GM12878 (cell line): ENCODE measurements around the gene WDR77. TPM values are rescaled to one million over a fixed set of nuclear protein-coding genes. Genes with fewer than 3 reads are reported as not detected.

ENCODE experiments used
- ATAC-seq: fragments of 200-7000 bp; cut with Tn5 transposase; 3 replicates; pipeline ENCODE4 v1.9.1; 2020; ENCODE audit warnings: mild to moderate bottlenecking, moderate library complexity
- BruUV-seq: library from RNA; stranded (reverse); fragments of 400-500 nt; replicated peaks from 2 replicates; lab custom pipeline; 2021; lab: Mats Ljungman, UMichigan
- CTCF ChIA-PET: fragments of 300-600 bp; sonication (Branson Sonifier 250); formaldehyde crosslinking; extraction: SDS; loops from one replicate; lab custom pipeline; 2021; ENCODE audit warnings: inconsistent platforms; lab: Yijun Ruan, JAX
- POLR2A ChIA-PET: fragments of 350-600 bp; formaldehyde crosslinking; extraction: SDS; loops from one replicate; lab custom pipeline; 2021; ENCODE audit warnings: inconsistent platforms; lab: Charles Lee
- RAD21 ChIA-PET: fragments of 300-600 bp; sonication (Branson Sonifier 250); formaldehyde crosslinking; loops from one replicate; lab custom pipeline; 2023; ENCODE audit warnings: antibody characterized with exemption; ENCODE audit not compliant: unreplicated experiment; lab: Charles Lee
- SMC1A ChIA-PET: fragments of 300-600 bp; sonication (Branson Sonifier 250); formaldehyde crosslinking; loops from one replicate; lab custom pipeline; 2023; ENCODE audit not compliant: unreplicated experiment, uncharacterized antibody; lab: Charles Lee
- DNase-seq: peaks from one replicate; pipeline ENCODE4 v3.0.0-alpha.2; 2011; ENCODE audit warnings: low read depth, low spot score
- FAIRE-seq: peaks from 3 replicates; lab custom pipeline; 2011; peaks lifted over from hg19 to GRCh38; lab: Jason Lieb, UNC
- H2AFZ ChIP-seq: 2 replicates; pipeline ENCODE4 v1.6.0; 2011; ENCODE audit warnings: low read depth, low read length, control low read depth; ENCODE audit not compliant: control insufficient read depth
- H3K27ac ChIP-seq: 2 replicates; pipeline ENCODE4 v1.5.1; 2011; ENCODE audit warnings: control low read depth; ENCODE audit not compliant: control insufficient read depth, insufficient read depth
- H3K27me3 ChIP-seq, 2 experiments: replicated peaks in 1 of 2; 2 replicates each; pipeline versions ENCODE4 v1.6.0 to v1.6.1; 2011; ENCODE audit warnings: low read length in 1 of 2; ENCODE audit not compliant: control insufficient read depth in 2 of 2, insufficient read depth in 2 of 2
- H3K36me3 ChIP-seq, 2 experiments: 2 replicates each; pipeline ENCODE4 v1.5.1; 2011; ENCODE audit warnings: low read length in 1 of 2; ENCODE audit not compliant: control insufficient read depth in 2 of 2, insufficient read depth in 2 of 2
- H3K4me1 ChIP-seq: 2 replicates; pipeline ENCODE4 v1.6.1; 2011; ENCODE audit warnings: mild to moderate bottlenecking, low read length, moderate library complexity, mixed read lengths; ENCODE audit not compliant: control insufficient read depth, insufficient read depth
- H3K4me2 ChIP-seq: 2 replicates; pipeline ENCODE4 v1.6.0; 2011; ENCODE audit warnings: control low read depth; ENCODE audit not compliant: control insufficient read depth, insufficient read depth
- H3K4me3 ChIP-seq: fragments of 200-600 bp; sonication (generic); 2 replicates; pipeline ENCODE4 v1.5.1; 2016
- H3K79me2 ChIP-seq: 2 replicates; pipeline ENCODE4 v1.6.0; 2011; ENCODE audit warnings: low read length; ENCODE audit not compliant: control insufficient read depth, insufficient read depth
- H3K9ac ChIP-seq: 2 replicates; pipeline ENCODE4 v1.8.0; 2011; ENCODE audit warnings: low read length, control low read depth, mixed read lengths; ENCODE audit not compliant: control insufficient read depth, insufficient read depth
- H3K9me3 ChIP-seq: replicated peaks from 3 replicates; pipeline ENCODE4 v1.5.1; 2011; ENCODE audit warnings: mild to moderate bottlenecking, low read length; ENCODE audit not compliant: control insufficient read depth, insufficient read depth
- H4K20me1 ChIP-seq: 2 replicates; pipeline ENCODE4 v1.6.0; 2011; ENCODE audit not compliant: control insufficient read depth, insufficient read depth
- ATF3 ChIP-seq: IDR thresholded peaks from 2 replicates; pipeline ENCODE4 v1.6.1; 2011; ENCODE audit warnings: low read depth, mild to moderate bottlenecking, low read length, moderate library complexity, borderline replicate concordance; ENCODE audit errors: extremely low read depth
- BMI1 ChIP-seq: fragments of 450-650 bp; IDR thresholded peaks from 2 replicates; pipeline ENCODE4 v1.6.1; 2016; ENCODE audit warnings: mild to moderate bottlenecking, moderate library complexity, borderline replicate concordance
- EP300 ChIP-seq, 2 experiments: fragments of 150-350 bp in 1 of 2; IDR thresholded peaks; 2 replicates each; pipeline ENCODE4 v1.6.1; 2011 to 2012; ENCODE audit warnings: low read depth in 2 of 2, low read length in 2 of 2, borderline replicate concordance in 1 of 2, improper control_type of control experiment in 1 of 2, inconsistent platforms in 1 of 2; ENCODE audit not compliant: control insufficient read depth in 1 of 2
- HCFC1 ChIP-seq: fragments of 150-350 bp; IDR thresholded peaks from 2 replicates; pipeline ENCODE4 v1.6.1; 2014; ENCODE audit warnings: low read length
- IKZF1 ChIP-seq: fragments of 450-650 bp; conservative IDR thresholded peaks from 2 replicates; pipeline ENCODE4 v1.6.1; 2017; ENCODE audit warnings: antibody characterized with exemption, mild to moderate bottlenecking
- IKZF2 ChIP-seq, 2 experiments: fragments of 450-650 bp; IDR thresholded peaks; 2 replicates each; pipeline ENCODE4 v1.6.1; 2017; ENCODE audit warnings: mild to moderate bottlenecking in 2 of 2, moderate library complexity in 2 of 2
- KAT2A ChIP-seq: conservative IDR thresholded peaks from 2 replicates; pipeline ENCODE4 v1.6.1; 2011; ENCODE audit warnings: low read depth, low read length; ENCODE audit not compliant: control insufficient read depth
- MEF2B ChIP-seq: fragments of 450-650 bp; IDR thresholded peaks from 2 replicates; pipeline ENCODE4 v1.6.1; 2018; ENCODE audit warnings: mild to moderate bottlenecking, moderate library complexity; ENCODE audit not compliant: partially characterized antibody, poor library complexity, severe bottlenecking
- NFXL1 ChIP-seq: fragments of 450-650 bp; IDR thresholded peaks from 2 replicates; pipeline ENCODE4 v1.6.1; 2017; ENCODE audit warnings: antibody characterized with exemption, mild to moderate bottlenecking, borderline replicate concordance
- NFYA ChIP-seq: IDR thresholded peaks from 2 replicates; pipeline ENCODE4 v1.6.1; 2011; ENCODE audit warnings: low read depth, mild to moderate bottlenecking, low read length, improper control_type of control experiment, borderline replicate concordance
- NR2F1 ChIP-seq: fragments of 450-650 bp; conservative IDR thresholded peaks from 2 replicates; pipeline ENCODE4 v1.6.1; 2017; ENCODE audit warnings: mild to moderate bottlenecking
- POLR2A ChIP-seq: IDR thresholded peaks from 2 replicates; pipeline ENCODE4 v1.6.1; 2011; ENCODE audit warnings: low read depth, mild to moderate bottlenecking, low read length
- SIX5 ChIP-seq: IDR thresholded peaks from 2 replicates; pipeline ENCODE4 v1.6.1; 2011; ENCODE audit warnings: mild to moderate bottlenecking, low read depth, low read length, moderate library complexity; ENCODE audit not compliant: severe bottlenecking
- SMARCA5 ChIP-seq: fragments of 450-650 bp; IDR thresholded peaks from 2 replicates; pipeline ENCODE4 v1.6.1; 2017; ENCODE audit warnings: mild to moderate bottlenecking
- TARDBP ChIP-seq: IDR thresholded peaks from 2 replicates; pipeline ENCODE4 v1.6.1; 2016; ENCODE audit warnings: borderline replicate concordance
- ZNF274 ChIP-seq: IDR thresholded peaks from one replicate; pipeline ENCODE4 v1.8.0; 2011; ENCODE audit not compliant: insufficient read length, insufficient read depth
- WGBS: methylation state at CpG from one replicate; pipeline ENCODE4 v1.1.6; 2016; ENCODE audit warnings: low lambda C conversion rate; ENCODE audit not compliant: insufficient replicate concordance, insufficient coverage; ENCODE audit errors: missing lambda C conversion rate; 5-methylcytosine and 5-hydroxymethylcytosine counted together
- in situ Hi-C: fragments of 300-500 bp; cut with MboI; formaldehyde crosslinking; loops from 9 replicates; pipeline ENCODE4 v1.14.3; 2018; ENCODE audit warnings: mixed read lengths
- intact Hi-C: fragments of 100-400 bp; cut with micrococcal nuclease; formaldehyde crosslinking; loops from one replicate; pipeline ENCODE4 v1.14.2; 2022; ENCODE audit not compliant: unreplicated experiment
- polyA plus RNA-seq, 11 experiments: library from polyadenylated mRNA; depleted of rRNA in 4 of 11; unstranded in 6 of 11; stranded (reverse) in 5 of 11; fragments of >200 nt; fragmentation: Nextera tagmentation in 4 of 11; fragmentation: Illumina TruSeq in 1 of 11; extraction: Ambion mirVana in 4 of 11; extraction: Trizol in 1 of 11; gene quantifications; 1 replicate in 1 of 11; 2 replicates in 10 of 11; pipeline versions ENCODE4 v1.2.1 to v1.2.3, GENCODE V29; 2011 to 2016; ENCODE audit warnings: inconsistent platforms in 2 of 11, missing spikeins in 2 of 11, low read depth in 1 of 11
- total RNA-seq, 4 experiments: library from RNA; depleted of rRNA in 3 of 4; stranded (reverse); fragments of >200 nt in 3 of 4; fragmentation: Illumina TruSeq in 1 of 4; extraction: Trizol in 1 of 4; gene quantifications; 2 replicates each; pipeline versions ENCODE4 v1.2.1 to v1.2.3, GENCODE V29; 2013 to 2021
- TF ChIP-seq, protein P1 (sequence below): IDR thresholded peaks from 2 replicates; pipeline ENCODE4 v1.6.1; 2011; ENCODE audit warnings: borderline replicate concordance, low read depth, mild to moderate bottlenecking, moderate library complexity, mixed read lengths, low read length; ENCODE audit not compliant: insufficient read depth; ENCODE audit errors: extremely low read length

The WDR77 gene
- total and polyA plus RNA-seq, 10 of the 15 experiments (the other 5 are each of a cell fraction or from before 2014, with no cell fraction given) = 12.7 to 167 (median 67.1) TPM

- SMC1A ChIA-PET = interaction anchor here (0.6 to 2.3 kb wide), 10 partner anchors 9 to 305 kb away, joined by 3 to 8 read pairs (median 4); no protein-coding TSS in a partner anchor
- no peak overlapping the region for H3K4me3 ChIP-seq
- BruUV-seq = no TSS peak
- H3K9me3 ChIP-seq = no peaks in the 10 kb centered on the region
- intact Hi-C loops (no loop called here), in situ Hi-C loops (no loop called here)
- POLR2A ChIA-PET = interaction anchor here (0.5 to 0.7 kb wide), 2 partner anchors 1142 to 1508 kb away, joined by 3 read pairs; no protein-coding TSS in a partner anchor
- 93% methylated on average over 4 of the region's 4 CpGs for WGBS
- no peaks in the 10 kb centered on the region for H3K79me2 ChIP-seq
- peaks cover 4 to 24% of the 10 kb centered on the region in 2 experiments; a peak in 3 of 4 replicates for H3K36me3 ChIP-seq
- no peaks in the 10 kb centered on the region for H4K20me1 ChIP-seq
- ATAC-seq (no peak), FAIRE-seq (no peak)
- H3K4me2 ChIP-seq = no peak overlapping the region
- H3K27me3 ChIP-seq = no peaks in the 10 kb centered on the region
- H3K27ac ChIP-seq = no peak overlapping the region
- no peak overlapping the region for H2AFZ ChIP-seq
- H3K4me1 ChIP-seq = no peaks in the 10 kb centered on the region
- RAD21 ChIA-PET = interaction anchor here (1.3 kb wide), 1 partner anchor 14 kb away, joined by 3 read pairs; no protein-coding TSS in a partner anchor
- TF ChIP-seq POLR2A (no peak), SMARCA5 (no peak), HCFC1 (no peak), IKZF1 (no peak), MEF2B (no peak), ATF3 (no peak), SIX5 (no peak), NR2F1 (no peak), IKZF2 (IDR thresholded peaks at IDR 0.05) (no peak), TARDBP (no peak), NFYA (no peak), EP300 (IDR thresholded peaks at IDR 0.05; ENCODE audit: borderline replicate concordance in 1 of 2, control insufficient read depth in 1 of 2, low read depth in 2 of 2, low read length in 2 of 2) (no peak), KAT2A (no peak), BMI1 (no peak), NFXL1 (no peak), ZNF274 (no peak)
- TF ChIP-seq, protein P1, sequence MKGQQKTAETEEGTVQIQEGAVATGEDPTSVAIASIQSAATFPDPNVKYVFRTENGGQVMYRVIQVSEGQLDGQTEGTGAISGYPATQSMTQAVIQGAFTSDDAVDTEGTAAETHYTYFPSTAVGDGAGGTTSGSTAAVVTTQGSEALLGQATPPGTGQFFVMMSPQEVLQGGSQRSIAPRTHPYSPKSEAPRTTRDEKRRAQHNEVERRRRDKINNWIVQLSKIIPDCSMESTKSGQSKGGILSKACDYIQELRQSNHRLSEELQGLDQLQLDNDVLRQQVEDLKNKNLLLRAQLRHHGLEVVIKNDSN = no peak
- TF ChIP-seq, all 136 proteins: peak for 0
- H3K9ac ChIP-seq = no peak overlapping the region
- DNase-seq = no peak
- CTCF ChIA-PET = interaction anchor here (0.8 to 1.9 kb wide), 5 partner anchors 13 to 307 kb away, joined by 3 to 5 read pairs (median 4); no protein-coding TSS in a partner anchor
Measured at GRCh38 chr1:111462370-111463028, 13.4 kb upstream of the WDR77 start.
